ENCODE measurements around the gene PTPN13.

DNA sequence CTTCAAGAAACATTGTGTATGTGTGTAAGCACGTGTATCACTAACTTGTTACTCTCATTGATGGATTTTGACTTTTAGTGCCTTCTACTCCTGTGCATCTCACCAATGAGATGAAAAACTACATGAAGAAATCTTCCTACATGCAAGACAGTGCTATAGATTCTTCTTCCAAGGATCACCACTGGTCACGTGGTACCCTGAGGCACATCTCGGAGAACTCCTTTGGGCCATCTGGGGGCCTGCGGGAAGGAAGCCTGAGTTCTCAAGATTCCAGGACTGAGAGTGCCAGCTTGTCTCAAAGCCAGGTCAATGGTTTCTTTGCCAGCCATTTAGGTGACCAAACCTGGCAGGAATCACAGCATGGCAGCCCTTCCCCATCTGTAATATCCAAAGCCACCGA is 168.5 kb downstream of the PTPN13 start:
- TF ChIP-seq GATA2 (IDR thresholded peaks at IDR 0.05; ENCODE audit: low read depth, low read length) (no peak), GATA3 (IDR thresholded peaks at IDR 0.05; ENCODE audit: low read depth, low read length) (no peak)

Data from SH-SY5Y (cell line).